Measurements from ENCODE around the gene RAB28. TPM values are rescaled to one million over a fixed set of nuclear protein-coding genes. Genes with fewer than 3 reads are reported as not detected.
A peak's percentile ranks its signal among the peaks of the same experiment; 100 is the strongest.
"Not testable (repeated sequence)": the region's sequence is repeated elsewhere in the genome, so short reads cannot be mapped to it uniquely, and the experiment has no call there.

RAB28 gene
- total RNA-seq, 1 donor = 16.7 TPM

DNA sequence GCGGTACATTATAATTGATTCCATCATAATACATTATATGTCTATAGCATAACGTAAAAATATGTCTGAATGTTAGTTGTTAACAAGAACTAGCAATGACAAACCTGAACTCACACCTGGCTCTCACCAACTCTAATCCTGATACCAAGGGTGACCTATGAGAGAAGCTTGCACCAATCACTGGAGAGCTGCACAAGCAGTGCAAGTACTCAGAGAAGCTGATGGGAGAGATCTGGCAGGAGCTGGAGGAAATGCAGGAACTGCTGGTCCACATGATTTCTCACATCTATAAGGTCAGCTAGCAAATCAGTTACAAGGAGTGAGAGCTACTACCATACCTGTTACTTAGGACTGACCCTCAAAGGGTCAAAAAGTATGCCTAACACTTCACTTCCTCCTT lies 74.8 kb downstream of the RAB28 start:
- no peak overlapping the region for H3K4me3 ChIP-seq (ENCODE audit: low read depth, low read length)
- TF ChIP-seq, protein P1, sequence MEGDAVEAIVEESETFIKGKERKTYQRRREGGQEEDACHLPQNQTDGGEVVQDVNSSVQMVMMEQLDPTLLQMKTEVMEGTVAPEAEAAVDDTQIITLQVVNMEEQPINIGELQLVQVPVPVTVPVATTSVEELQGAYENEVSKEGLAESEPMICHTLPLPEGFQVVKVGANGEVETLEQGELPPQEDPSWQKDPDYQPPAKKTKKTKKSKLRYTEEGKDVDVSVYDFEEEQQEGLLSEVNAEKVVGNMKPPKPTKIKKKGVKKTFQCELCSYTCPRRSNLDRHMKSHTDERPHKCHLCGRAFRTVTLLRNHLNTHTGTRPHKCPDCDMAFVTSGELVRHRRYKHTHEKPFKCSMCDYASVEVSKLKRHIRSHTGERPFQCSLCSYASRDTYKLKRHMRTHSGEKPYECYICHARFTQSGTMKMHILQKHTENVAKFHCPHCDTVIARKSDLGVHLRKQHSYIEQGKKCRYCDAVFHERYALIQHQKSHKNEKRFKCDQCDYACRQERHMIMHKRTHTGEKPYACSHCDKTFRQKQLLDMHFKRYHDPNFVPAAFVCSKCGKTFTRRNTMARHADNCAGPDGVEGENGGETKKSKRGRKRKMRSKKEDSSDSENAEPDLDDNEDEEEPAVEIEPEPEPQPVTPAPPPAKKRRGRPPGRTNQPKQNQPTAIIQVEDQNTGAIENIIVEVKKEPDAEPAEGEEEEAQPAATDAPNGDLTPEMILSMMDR (IDR thresholded peaks at IDR 0.05; ENCODE audit: insufficient read depth, low read length) = no peak

DNA sequence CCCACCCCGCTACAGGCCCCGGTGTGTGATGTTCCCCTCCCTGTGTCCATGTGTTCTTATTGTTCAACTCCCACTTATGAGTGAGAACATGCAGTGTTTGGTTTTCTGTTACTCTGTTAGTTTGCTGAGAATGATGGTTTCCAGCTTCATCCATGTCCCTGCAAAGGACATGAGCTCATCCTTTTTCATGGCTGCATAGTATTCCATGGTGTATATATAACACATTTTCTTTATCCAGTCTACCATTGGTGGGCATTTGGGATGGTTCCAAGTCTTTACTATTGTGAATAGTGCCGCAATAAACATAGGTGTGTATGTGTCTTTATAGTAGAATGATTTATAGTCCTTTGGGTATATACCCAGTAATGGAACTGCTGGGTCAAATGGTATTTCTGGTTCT lies 78.0 kb downstream of the RAB28 start:
- not testable (repeated sequence) for H3K4me3 ChIP-seq (ENCODE audit: low read depth, low read length); DNase-seq (ENCODE audit: low read depth)

More for the DNA sequence above, 74.8 kb downstream of the RAB28 start:
- no peak for DNase-seq (ENCODE audit: low read depth)

DNA sequence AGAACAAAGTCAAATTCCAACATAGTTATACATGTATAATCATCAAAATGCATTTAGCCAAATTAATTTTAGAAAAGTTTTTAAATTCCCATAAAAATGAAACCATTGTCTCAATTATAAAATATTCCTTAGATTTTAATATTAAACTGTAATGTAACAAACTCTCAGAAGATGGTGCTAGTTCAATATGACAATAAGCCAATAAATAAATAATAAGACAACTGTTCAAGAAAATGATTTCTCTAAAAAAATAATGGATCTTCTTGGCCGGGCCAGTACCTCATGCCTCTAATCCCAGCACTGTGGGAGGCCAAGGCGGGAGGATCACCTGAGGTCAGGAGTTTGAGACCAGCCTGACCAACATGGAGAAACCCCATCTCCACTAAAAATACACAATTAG lies 80.3 kb downstream of the RAB28 start:
- H3K4me3 ChIP-seq (ENCODE audit: low read depth, low read length) = no peak overlapping the region
- DNase-seq (ENCODE audit: low read depth) = peak; percentile 19
- TF ChIP-seq, protein P1 (IDR thresholded peaks at IDR 0.05; ENCODE audit: insufficient read depth, low read length) = no peak

DNA sequence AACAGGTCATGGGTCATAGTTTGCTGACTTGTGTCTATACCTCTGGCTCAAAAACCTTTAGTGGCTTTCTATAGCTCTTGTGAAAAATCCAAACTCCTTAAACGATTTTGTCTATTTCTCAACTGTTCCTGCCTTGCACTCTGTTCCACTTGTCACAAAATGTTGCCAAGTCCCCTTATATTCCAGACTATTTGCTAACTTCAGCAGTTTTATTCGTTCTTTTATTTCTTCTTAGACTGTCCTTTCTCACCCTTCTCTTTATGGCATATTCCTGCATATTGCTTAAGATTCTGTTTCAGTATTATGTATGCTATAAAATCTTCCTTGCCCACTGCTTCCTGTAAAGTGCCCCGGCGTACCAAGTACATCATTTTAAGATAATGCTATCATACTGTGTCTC lies 80.8 kb downstream of the RAB28 start:
- H3K4me3 ChIP-seq (ENCODE audit: low read depth, low read length) = no peak overlapping the region
- no peak for DNase-seq (ENCODE audit: low read depth)
- TF ChIP-seq, protein P1 (IDR thresholded peaks at IDR 0.05; ENCODE audit: insufficient read depth, low read length) = no peak

DNA sequence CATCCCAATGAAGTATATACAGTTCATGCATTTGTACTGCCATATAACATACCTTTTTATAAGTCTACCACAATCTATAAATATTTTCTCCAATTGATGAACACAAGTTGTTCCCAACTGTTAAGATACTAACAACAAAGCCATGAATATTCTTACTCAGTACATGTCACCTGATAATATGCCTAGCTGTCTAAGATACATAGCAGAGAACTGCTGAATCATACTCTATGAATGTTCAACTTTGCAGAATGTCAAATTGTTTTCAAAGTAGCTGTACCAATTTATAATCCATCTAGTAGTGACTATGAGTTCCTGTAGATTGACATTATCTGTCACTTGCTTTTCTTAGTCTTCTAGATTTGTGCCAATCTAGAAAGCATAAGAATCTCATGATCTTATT lies 84.9 kb downstream of the RAB28 start:
- TF ChIP-seq, protein P1 (IDR thresholded peaks at IDR 0.05; ENCODE audit: insufficient read depth, low read length) = no peak
- DNase-seq (ENCODE audit: low read depth) = peak; percentile 42
- no peak overlapping the region for H3K4me3 ChIP-seq (ENCODE audit: low read depth, low read length)

DNA sequence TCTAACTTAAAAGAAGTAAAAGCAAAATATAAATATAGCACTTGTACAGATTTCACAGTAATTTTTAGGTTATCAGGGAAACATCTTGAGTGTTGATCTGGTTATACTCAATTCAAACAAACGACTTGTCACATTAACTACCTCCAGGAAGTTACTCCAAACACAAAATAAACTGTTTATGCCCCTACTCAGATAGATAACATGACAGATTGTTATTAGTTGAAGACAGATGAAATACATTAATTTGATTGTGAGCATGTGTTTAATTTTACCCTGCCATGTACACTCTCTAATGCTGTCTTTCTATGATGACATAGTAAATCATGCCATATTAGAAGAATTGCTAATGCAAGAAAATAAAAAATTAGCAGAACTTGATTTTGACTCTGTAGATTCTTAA lies 88.0 kb downstream of the RAB28 start:
- H3K4me3 ChIP-seq (ENCODE audit: low read depth, low read length) = no peak overlapping the region
- TF ChIP-seq, protein P1 (IDR thresholded peaks at IDR 0.05; ENCODE audit: insufficient read depth, low read length) = no peak
- no peak for DNase-seq (ENCODE audit: low read depth)

DNA sequence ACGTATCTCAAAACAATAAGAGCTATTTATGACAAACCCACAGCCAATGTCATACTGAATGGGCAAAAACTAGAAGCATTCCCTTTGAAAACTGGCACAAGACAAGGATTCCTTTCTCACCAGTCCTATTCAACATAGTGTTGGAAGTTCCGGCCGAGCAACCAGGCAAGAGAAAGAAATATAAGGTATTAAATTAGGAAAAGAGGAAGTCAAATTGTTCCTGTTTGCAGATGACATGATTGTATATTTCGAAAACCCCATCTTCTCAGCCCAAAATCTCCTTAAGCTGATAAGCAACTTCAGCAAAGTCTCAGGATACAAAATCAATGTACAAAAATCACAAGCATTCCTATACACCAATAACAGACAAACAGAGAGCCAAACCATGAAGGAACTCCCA lies 94.2 kb downstream of the RAB28 start:
- H3K4me3 ChIP-seq (ENCODE audit: low read depth, low read length); DNase-seq (ENCODE audit: low read depth): not testable (repeated sequence)

DNA sequence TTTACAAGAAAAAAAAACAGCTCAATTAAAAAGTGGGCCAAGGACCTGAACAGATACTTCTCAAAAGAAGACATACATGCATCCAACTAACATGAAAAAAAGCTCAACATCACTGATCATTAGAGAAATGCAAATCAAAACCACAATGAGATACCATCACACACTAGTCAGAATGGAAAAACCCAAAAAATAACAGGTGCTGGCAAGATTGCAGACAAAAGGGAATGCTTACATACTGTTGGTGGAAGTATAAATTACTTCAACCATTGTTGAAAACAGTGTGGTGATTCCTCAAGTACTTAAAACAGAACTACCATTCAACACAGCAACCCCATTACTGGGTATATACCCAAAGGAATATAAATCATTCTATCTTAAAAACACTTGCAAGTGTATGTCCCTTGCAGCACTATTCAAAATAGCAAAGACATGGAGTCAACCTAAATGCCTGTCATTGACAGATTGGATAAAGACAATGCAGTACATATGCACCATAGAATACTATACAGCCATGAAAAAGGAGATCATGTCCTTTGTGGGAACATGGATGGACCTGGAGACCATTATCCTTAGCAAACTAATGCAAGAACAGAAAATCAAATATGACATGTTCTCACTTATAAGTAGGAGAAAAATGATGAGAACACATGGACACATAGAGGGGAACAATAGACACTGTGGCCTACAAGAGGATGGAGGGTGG lies 97.6 kb downstream of the RAB28 start:
- no peak overlapping the region for H3K4me3 ChIP-seq (ENCODE audit: low read depth, low read length)
- TF ChIP-seq, protein P1 (IDR thresholded peaks at IDR 0.05; ENCODE audit: insufficient read depth, low read length) = no peak
- DNase-seq (ENCODE audit: low read depth) = no peak
